HG03354 (cell line): ENCODE measurements around the gene SLC9A6.
A peak's percentile ranks its signal among the peaks of the same experiment; 100 is the strongest.

Experiments
- ATAC-seq: cut with Tn5 transposase; IDR thresholded peaks from one replicate; pipeline ENCODE4 v1.9.1; 2021; ENCODE audit warnings: mild to moderate bottlenecking; ENCODE audit not compliant: unreplicated experiment, poor library complexity, severe bottlenecking

SLC9A6 gene

GRCh38 chrX:135985157-135985972, at the start of gene SLC9A6:
SLC9A6 (plus strand) TSS chrX:135985435; CDS start chrX:135985659, 224 bp downstream.
- peak; percentile 89 for ATAC-seq

- ATAC-seq: no peak
These were observed 40.7 kb upstream of the SLC9A6 start for GRCh38 chrX:135944486-135944885.

GRCh38 chrX:135951291-135951690, 33.9 kb upstream of the SLC9A6 start:
- no peak for ATAC-seq

GRCh38 chrX:135973025-135973547, 12.1 kb upstream of the SLC9A6 start:
- ATAC-seq: peak; percentile 53

GRCh38 chrX:135973548-135974278, 11.5 kb upstream of the SLC9A6 start, which contains the start of gene MMGT1:
MMGT1 (minus strand) TSS chrX:135973988; CDS start chrX:135973675, 313 bp downstream.
- ATAC-seq: peak; percentile 87

- no peak for ATAC-seq
These were observed 10.9 kb upstream of the SLC9A6 start for GRCh38 chrX:135974279-135974856.

GRCh38 chrX:135975421-135975820, 9.8 kb upstream of the SLC9A6 start:
- no peak for ATAC-seq

GRCh38 chrX:135977611-135978010, 7.6 kb upstream of the SLC9A6 start:
- no peak for ATAC-seq

GRCh38 chrX:135981010-135981409, 4.2 kb upstream of the SLC9A6 start:
- no peak for ATAC-seq

- ATAC-seq: no peak
These were observed 3.6 kb upstream of the SLC9A6 start for GRCh38 chrX:135981668-135982067.

GRCh38 chrX:135982860-135983259, 2.4 kb upstream of the SLC9A6 start:
- ATAC-seq: no peak

- no peak for ATAC-seq
These were observed 979 bp upstream of the SLC9A6 start for GRCh38 chrX:135984256-135984655.

GRCh38 chrX:135984791-135985156, 461 bp upstream of the SLC9A6 start:
- no peak for ATAC-seq

GRCh38 chrX:135985973-135986310, 707 bp downstream of the SLC9A6 start:
- no peak for ATAC-seq

- no peak for ATAC-seq
These were observed 3.0 kb downstream of the SLC9A6 start for GRCh38 chrX:135988245-135988644.

- ATAC-seq: no peak
These were observed 29.8 kb downstream of the SLC9A6 start for GRCh38 chrX:136015016-136015415.

- no peak for ATAC-seq
These were observed 31.6 kb downstream of the SLC9A6 start for GRCh38 chrX:136016881-136017280.

GRCh38 chrX:136019226-136019625, 34.0 kb downstream of the SLC9A6 start:
- ATAC-seq: no peak

GRCh38 chrX:136021160-136021559, 35.9 kb downstream of the SLC9A6 start:
- ATAC-seq: peak; percentile 84

GRCh38 chrX:136021903-136022302, 36.7 kb downstream of the SLC9A6 start:
- peak; percentile 58 for ATAC-seq
